Measurements from ENCODE around the gene CLEC18B.
"Not testable (repeated sequence)": the region's sequence is repeated elsewhere in the genome, so short reads cannot be mapped to it uniquely, and the experiment has no call there.

The CLEC18B gene

DNA sequence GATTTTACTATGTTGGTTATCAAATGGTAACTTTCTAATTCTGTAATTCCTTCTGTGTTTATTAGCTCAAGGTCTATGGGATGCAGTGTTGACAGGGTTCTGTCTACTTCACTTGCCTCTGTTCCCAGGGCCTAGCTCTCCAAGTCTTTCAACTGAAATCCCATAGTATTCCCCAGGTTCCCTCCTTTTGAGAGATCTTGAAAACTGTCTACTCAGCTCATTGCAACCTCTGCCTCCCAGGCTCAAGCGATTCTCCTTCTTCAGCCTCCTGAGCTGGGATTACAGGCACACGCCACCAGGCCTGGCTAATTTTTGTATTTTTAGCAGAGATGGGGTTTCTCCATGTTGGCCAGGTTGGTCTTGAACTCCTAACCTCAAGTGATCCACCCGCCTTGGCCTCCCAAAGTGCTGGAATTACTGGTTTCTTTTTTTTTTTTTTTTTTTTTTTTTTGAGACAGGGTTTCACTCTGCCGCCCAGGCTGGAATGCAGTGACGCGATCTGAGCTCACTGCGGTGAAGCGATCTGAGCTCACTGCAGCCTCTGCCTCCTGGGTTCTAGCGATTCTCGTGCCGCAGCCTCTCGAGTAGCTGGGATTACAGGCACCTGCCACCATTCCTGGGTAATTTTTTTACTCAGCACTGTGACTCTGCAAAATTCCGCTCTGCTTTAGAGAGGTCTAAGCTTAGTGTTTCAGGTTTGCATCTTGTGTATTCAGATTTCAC is 22.5 kb upstream of the CLEC18B start:
- DNase-seq, result not testable (repeated sequence)

DNA sequence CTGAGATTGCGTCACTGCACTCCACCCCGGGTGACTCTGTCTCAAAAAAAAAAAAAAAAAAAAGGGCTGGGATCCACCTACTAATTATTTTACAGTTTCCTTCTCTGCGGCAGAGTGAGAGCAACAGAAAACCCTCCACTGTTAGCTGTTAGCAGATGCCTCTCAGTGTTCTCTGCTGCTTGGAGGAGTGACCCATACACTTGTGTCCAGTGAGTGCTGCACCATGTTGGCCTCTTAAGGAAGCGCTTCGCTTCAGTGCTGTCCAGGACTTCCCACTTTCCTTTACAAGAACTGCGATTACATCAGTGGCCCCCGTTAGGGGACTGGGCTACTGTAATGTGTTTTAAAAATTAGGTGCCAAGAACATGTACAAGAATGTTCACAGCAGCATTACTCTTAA is 18.4 kb upstream of the CLEC18B start:
- no peak for DNase-seq

DNA sequence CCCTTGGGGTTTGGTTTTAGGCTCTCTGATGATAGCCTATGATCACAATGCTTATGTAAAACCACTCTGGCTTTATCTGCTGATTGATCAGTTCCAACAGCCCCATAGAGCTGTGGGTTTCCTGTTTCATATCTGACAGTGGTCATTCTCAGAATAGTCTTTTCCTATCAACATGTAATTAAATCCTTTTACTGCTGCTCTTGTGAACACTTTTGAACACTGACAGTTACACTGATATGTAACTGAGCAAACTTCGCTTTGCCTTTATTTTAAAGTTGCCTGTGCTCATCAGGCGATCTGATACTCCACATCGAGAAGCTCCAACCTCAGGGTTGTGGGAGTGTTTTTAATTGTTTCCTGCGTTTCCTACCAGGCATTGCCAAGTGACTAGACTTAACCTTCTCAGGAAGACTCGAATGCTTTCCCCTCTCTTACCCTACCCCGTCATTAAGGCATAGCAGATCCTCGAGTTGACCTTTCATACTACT is 17.3 kb upstream of the CLEC18B start:
- DNase-seq, result no peak

DNA sequence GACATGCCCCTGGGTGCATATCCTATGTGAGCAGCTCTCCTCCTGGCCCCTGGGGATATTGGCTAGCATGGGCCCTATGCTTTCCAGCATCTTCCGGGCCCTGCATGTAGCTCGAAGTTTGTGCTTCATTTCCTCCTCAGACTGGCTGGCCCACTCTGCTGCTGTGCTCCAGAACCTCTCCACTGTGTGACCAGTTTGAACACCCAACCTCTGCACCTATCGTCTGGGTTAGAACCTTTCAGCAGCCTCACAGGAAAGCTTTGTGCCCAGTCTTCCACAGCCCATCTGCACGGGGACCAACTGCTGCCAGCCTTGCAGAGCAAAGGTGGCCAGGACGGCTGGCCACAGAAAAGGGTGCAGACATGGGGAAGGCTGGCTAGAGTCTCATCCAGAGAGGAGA is 10.2 kb upstream of the CLEC18B start:
- DNase-seq, result no peak

DNA sequence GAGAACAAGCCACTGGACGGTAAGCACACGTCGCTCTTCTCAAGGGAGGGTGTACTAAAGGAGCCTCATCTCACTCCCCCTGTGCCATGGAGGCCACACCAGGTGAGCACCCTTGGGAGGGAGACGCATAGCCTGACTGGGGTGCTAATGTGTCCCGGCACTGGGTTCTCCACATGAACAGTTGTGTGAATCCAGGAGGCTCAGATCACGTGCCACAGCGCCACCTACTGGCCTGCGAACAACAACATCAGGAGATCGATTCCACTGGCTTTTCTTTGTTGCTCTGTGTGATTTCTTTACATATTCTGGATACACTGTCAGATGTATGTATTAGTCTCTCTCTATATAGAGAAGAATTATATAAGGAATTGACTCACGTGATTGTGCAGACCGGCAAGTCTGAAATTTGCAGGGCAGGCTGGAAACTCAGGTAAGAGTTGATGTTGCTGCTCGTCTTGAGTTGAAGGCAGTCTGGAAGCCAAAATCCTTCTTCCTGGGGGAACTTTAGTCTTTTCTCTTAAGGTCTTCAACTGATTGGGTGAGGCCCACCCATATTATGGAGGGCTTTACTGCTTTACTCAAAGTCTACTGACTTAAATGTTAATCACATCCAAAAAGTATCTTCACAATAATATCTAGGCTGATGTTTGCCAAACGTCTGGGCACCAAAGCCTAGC is 8.9 kb upstream of the CLEC18B start:
- peak; percentile 50 for DNase-seq

DNA sequence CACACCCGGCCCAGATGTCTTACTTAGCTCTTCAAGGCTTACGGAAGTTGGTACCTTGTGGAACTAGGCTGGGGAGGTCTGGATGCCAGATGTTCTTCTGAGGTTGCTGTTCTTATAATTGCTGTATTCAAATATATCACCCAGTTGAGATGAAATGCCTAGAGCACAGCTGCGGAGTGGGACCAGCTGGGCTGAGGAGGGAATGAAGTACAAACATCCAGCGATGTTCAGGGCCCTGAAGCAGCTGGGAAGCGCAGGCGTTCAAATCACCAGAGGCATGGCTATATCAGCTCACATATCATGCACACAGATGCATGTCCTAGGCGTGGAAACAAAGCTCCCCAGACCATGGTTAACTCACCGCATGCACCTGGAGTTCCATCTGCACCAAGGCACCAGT is 7.2 kb upstream of the CLEC18B start:
- not testable (repeated sequence) for DNase-seq

DNA sequence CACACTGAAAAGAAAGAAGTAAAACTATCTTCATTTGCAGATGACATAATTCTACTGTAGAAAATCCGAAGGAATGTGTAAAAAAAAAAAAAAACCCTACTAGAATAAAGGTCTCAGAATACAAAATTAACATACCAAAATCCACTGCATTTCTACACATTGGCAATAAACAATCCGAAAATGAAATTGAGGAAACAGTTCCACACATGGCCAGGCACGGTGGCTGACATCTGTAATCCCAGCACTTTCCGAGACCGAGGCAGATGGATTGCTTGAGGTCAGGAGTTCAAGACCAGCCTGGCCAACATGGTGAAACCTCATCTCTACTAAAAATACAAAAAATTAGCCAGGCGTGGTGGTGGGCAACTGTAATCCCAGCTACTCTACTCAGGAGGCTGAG is 4.5 kb upstream of the CLEC18B start:
- not testable (repeated sequence) for DNase-seq

DNA sequence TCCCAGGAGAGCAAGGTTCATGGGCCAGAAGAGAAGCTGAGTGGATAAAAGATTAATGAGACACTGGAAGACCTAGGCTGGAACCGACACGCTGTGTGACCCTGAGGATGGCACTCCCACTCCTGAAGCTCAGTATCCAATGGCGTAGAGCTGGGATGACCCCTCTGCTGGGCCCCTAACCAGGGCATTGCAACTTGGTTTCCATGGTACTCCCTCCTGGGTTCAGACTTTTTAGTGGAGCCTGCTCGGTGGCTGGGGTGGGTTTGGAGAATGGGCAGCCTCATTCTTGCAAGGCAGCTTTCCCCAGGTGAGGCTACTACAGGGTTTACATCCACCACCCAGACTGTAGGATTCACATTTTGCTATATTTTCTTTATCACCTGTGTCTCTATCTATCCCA is 2.4 kb upstream of the CLEC18B start:
- not testable (repeated sequence) for DNase-seq

DNA sequence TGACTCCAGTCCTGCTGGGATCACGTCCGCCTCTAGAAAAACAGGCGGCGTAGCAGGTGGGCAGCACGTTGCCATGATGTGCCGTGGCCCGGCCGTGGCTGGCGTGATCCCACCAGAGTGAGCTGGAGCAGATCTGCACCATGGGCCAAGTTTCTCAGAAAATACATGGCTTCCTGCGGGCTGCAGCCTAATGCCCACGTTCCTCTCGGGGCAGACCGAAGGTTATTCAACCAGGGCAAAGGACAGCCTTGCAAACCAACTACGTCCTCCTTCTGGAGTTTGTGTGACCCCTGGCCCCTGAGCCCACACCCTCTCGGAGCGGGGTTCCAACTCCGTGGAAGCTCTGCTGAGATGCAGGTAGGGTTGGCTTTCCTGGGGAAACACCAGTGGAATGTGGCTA is 808 bp upstream of the CLEC18B start:
- DNase-seq, result not testable (repeated sequence)

DNA sequence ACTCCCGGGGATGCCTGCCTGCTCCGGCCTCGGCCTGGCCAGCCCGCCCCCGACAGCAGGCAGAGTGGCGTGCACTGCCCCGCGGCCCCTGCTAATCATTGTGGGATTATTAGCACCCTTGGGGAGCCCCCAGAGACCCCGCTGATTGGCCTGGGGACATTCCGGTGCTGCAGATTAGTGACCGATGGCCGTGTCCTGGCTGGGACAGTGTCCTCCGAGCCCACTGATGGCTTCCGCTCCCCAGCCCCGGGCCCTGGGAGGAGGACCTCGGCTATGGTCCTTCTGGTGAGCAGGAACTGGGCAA is 156 bp upstream of the CLEC18B start:
- DNase-seq, result not testable (repeated sequence)

DNA sequence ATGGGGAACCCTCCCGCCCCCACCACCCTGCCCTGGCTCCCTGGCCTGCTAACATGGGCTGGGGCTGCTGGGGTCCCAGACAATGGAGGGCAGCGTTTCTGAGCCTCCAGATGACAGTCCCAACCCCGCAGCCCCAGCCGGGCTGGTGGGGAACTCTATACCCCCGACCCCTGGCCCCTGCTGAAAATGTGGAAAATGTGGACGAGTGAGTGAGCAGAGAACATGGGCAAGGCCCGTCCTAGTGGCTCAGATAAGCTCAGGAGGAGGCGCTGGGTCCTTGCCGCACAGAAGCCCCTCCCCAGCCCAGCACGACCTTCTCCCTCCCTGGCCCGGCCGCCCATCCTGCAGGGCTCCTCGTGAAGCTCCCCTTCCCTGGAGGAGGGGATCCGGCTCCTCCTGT is 1.5 kb downstream of the CLEC18B start:
- DNase-seq, result not testable (repeated sequence)

DNA sequence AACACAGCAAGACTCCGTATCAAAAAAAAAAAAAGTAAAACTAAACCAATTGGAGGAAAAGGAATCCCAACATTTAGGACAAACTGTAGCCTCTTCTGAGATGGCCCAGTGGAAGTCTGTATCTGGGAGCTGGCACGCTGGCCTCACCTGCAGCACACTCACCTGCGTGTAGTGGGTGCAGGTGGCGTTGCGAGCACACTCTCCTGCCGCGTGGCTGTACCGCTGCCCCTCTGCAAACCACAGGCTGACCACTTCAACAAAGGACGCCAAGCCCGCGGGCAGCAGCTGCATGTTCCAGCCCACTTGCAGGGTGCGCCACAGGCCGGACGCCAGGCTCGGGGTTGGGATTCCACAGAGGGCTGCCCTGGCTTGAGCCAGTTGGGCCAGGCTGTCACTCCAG is 3.4 kb downstream of the CLEC18B start:
- DNase-seq, result not testable (repeated sequence)

DNA sequence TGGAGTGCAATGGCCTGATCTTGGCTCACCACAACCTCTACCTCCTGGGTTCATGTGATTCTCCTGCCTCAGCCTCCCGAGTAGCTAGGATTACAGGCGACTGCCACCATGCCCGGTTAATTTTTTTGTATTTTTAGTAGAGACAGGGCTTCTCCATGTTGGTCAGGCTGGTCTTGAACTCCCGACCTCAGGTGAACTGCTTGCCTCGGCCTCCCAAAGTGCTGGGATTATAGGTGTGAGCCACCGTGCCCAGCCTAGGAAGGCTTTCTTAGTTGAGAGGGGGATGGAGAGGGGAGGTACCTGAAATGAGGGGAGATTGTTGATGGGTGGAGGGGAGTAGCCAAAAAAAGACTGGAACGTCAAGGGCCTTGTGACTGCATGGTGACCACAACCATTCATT is 7.4 kb downstream of the CLEC18B start:
- DNase-seq, result not testable (repeated sequence)

DNA sequence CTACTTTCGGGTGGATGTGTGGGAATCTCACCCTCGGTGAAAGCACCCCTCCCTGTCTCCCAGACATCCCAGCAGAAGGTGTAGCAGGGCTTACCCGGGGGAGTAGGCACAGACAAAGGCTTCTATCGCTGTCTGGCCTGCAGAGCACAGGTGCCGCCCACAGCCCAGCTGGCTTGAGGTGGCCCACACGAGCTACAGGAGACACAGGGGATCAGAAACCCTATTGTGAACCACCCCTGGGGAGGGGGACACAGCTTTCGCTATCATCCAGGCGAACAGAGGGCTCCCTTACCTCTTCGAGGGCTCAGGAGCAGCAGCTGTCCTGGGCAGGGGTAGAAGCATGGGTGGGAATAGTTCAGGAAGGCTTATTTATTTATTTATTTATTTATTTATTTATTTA is 7.8 kb downstream of the CLEC18B start:
- DNase-seq, result not testable (repeated sequence)

DNA sequence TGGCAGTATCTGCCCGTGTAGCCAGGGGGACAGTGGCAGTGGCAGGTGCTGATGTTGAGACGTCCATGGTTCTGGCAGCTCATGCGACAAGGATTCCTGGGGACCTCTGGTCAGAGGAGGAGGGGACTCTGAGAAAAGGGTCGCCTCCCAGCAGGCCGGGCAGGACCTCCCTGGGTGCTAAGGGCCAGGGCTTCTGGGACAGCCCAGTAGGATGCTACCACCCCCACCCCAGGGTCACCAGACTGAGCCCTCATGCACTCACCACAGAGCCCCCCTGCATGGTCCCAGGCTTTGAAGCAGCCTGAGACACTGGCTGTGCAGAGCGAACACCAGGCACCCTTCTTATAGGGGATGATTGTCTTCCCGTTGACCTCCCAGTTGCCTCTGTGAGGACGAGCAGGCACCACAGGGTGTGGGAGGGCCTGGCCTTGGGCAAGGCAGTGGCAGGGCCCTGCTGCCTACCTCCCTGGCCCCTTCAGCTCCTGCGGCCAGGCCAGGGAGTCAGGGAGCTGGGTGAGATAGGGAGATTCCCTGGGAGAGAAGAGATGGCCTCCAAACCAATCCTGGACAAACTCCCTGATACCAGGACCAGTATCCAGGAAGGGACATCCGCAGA is 8.4 kb downstream of the CLEC18B start:
- DNase-seq, result not testable (repeated sequence)

DNA sequence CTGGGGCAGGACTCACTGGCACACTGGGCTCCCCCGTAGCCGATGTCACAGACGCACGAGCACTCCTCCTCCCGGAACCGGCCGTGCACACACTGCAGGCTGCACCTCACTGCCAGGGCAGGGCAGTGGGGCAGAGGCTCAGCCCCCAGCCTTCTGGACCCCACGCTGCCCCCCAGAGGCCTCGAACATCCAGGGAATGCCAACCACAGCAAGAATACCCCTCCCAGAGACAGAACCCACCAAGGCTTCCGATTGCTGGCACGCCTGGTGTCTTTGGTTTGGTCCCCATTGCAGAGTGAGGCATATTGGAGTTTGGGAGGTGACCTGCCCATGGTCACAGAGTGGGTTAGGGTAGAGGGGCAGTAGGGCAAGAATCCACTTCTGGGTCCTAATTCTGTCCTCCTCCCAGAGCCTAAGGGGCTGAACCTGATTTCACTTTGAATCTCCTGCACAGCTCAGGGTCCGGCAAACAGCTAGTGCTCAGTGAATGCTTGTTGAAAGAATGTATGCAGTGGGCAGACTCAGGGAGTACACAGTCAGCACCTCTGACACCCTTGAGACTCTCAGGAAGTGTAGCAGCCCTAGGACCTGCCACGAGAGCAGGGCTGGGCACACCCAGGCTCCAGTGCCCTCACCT is 9.0 kb downstream of the CLEC18B start:
- not testable (repeated sequence) for DNase-seq

DNA sequence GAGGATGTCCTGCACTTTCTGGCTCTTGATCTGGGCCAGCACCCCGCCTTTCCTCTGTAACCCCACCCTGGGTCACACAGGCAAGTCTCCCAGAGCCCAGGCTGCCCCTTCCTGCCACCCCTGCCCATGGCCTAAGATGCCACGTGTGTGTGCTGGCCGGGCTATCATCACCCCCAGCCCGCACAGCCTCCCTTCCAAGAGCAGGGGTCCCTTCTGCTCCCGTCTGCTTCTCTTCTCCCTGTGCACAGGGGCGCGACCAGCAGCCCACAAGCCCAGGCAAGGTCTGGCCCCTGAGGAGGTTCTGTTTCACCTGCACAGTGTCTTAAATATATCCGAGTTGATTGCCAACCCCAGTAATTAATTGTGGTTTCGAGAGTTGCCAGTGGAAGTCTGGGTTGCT is 10.3 kb downstream of the CLEC18B start:
- not testable (repeated sequence) for DNase-seq

DNA sequence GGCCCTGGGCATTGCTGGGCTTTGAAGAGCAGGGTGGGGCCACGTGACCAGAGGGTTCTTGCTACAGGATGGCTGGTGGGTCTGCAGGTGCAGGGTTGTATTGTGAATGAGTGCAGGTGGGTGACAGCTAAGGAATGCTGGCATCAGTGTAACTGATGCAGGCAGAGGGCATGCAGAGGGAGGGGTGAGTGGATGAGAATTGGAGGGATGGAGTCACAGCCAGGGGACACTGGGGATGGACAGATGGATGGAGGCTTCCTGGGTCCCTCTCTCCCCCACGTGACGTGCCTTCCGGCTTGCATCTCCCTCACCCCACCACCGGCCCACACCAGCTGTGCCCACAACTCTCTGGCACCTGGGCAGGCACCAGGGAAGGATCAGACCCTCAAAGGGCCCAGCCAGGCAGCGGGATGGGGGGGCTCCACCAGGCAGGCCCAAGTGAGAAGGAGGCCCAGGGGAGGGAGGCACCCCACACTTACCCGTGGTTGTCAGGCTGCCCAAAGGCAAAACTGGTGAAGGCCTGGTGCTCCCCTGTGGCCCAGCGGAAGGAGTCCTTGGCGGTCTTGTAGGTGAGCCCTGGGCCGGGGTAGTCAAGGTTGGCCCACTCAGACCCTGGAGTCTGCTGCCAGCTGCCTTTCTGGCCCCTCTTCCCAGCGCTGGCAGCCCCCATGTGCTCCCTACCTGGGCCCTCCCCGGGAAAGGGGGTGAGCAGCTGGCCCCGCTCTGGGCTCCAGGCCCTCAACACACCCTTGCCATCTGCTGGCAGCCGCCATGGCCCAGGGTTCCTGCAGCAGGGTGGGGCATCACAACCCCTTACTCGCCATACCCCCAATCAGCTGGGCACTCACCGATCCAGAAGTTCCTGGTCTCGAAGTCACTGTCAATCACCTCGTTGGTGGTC is 11.0 kb downstream of the CLEC18B start:
- not testable (repeated sequence) for DNase-seq

DNA sequence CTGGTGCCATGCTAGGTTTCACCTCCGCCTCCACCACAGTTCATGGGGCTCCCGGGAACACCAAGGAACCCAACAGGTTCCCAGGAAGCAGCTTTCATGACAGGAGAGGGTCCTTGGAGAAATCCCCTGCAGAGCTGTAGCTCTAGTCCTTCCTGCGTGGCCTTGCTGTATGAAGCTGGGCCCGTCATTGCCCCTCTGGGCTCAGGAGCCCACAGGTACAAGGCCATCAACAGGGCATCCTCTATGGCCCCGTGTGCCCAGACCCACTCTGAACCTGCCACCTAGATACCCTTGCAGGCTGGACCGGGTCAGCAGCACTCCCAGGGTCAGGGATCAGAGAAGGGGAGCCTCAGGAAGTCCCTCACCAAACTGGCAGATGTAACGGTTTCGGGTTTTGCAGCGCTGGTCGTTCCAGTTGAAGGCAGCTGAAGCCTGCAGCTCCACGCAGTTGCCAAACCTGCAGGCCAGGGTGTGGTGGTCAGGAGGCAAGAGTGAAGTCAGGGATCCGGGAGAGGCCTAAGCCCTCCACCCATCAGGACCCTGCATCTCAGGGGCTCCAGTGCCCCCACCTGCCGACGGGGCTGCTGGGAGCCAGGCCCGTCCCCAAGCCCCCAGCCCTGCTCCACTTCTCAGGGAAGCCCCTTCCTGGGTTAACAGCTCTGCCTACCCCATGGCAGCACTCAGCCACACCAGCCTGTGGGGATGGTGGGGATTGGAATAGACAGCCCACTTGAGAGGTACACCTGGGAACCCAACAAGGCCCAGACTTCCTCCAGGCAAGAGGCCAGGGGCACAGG is 11.9 kb downstream of the CLEC18B start:
- not testable (repeated sequence) for DNase-seq

DNA sequence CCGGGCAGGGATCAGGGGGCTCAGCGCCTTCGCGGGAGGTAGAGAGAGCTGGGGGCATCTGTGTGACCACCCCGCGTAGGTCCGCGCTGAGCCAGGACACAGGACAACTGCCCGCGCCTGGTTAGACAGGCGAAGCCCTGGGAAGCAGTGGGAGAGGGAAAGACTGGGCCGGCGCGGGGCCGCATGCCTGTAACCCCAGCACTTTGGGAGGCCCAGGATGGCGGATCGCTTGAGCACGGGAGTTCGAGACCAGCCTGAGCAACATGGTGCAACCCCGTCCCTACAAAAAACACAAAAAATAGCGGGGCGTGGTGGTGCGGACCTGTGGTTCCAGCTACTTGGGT is 13.9 kb downstream of the CLEC18B start:
- DNase-seq, result not testable (repeated sequence)

DNA sequence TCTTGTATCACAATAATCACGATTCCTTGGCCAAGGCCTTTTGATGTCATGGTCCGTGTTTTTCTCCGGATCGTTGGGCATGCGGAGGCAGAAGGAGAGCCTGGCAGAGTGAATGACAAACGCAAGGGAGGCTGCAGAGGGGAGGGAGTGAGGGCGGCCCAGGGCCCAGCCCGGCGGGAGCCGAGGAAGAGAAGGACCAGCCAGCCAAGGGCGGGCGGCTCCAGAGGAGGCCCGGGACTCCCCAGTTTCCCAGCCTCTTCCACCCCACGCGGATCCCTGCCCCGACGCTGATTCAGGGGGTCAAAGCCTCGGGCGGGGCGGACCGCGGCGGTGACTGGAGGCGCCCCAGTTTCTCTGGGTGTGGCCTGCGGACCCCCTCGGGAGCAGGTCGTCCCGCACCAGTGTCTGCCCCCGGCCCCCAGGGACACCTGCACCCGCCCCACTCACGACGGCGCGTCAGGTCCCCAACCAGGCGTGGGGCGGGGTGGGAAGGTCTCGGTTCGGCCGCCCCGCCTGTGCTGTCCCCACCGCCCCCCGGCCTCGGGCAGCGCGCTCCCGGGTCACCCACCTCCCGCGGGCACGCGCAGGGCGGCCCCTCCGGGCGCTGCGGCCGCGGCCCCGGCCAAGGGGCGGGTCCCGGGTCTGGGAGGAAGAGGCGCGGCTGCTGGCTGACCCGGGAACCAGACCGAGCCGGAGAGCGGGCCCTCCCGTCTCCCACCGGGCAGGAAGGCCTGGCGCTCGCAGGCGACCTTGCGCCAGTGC is 14.5 kb downstream of the CLEC18B start:
- DNase-seq, result not testable (repeated sequence)
